Peyer's patch (tissue), 4 donors: ENCODE results near the gene MOB4.

Experiments used
- CTCF ChIP-seq, 6 experiments: fragments of 450-650 bp in 4 of 6; fragments of 200-600 bp in 2 of 6; sonication (generic) in 1 of 6; IDR thresholded peaks; one replicate each; pipeline ENCODE4 v1.5.1; 2017 to 2019; ENCODE audit warnings: antibody characterized with exemption in 6 of 6, mild to moderate bottlenecking in 3 of 6, moderate library complexity in 1 of 6
- POLR2A ChIP-seq, 2 donors: fragments of 450-650 bp; IDR thresholded peaks; one replicate each; pipeline ENCODE4 v1.5.1; 2017; ENCODE audit warnings: antibody characterized with exemption in 2 of 2, mild to moderate bottlenecking in 2 of 2, moderate library complexity in 2 of 2

GRCh38 chr2:197556456-197556855 is 40.6 kb downstream of the MOB4 start:
- no peak for TF ChIP-seq POLR2A (IDR thresholded peaks at IDR 0.05)
- TF ChIP-seq CTCF (IDR thresholded peaks at IDR 0.05) = no peak
